Keratinocyte (primary cell): ENCODE data around the gene TPCN1. TPM values are rescaled to one million over a fixed set of nuclear protein-coding genes. Genes with fewer than 3 reads are reported as not detected.

Experiments used
- DNase-seq: peaks from one replicate; pipeline ENCODE4 v3.0.0-alpha.2; 2011; ENCODE audit warnings: low read depth, missing footprints, low spot score
- FAIRE-seq: peaks from 2 replicates; lab custom pipeline; 2011; peaks lifted over from hg19 to GRCh38; lab: Jason Lieb, UNC
- H2AFZ ChIP-seq: 2 replicates; pipeline ENCODE4 v1.6.0; 2012; ENCODE audit warnings: low read length, control low read depth, inconsistent platforms; ENCODE audit not compliant: control insufficient read depth
- H3K27ac ChIP-seq: 2 replicates; pipeline ENCODE4 v1.5.1; 2011; ENCODE audit warnings: low read length; ENCODE audit not compliant: control insufficient read depth, insufficient read depth
- H3K27me3 ChIP-seq: 3 replicates; pipeline ENCODE4 v1.6.0; 2011; ENCODE audit warnings: low read length; ENCODE audit not compliant: control insufficient read depth, insufficient read depth; ENCODE audit errors: extremely low read depth
- H3K36me3 ChIP-seq, 2 experiments: 2 replicates in 1 of 2; 3 replicates in 1 of 2; pipeline ENCODE4 v1.5.1; 2011; ENCODE audit warnings: low read length in 2 of 2, mild to moderate bottlenecking in 1 of 2; ENCODE audit not compliant: control insufficient read depth in 2 of 2, insufficient read depth in 2 of 2; ENCODE audit errors: extremely low read depth in 1 of 2
- H3K4me1 ChIP-seq: 3 replicates; pipeline ENCODE4 v1.5.1; 2011; ENCODE audit warnings: low read length; ENCODE audit not compliant: control insufficient read depth, insufficient read depth; ENCODE audit errors: extremely low read depth
- H3K4me2 ChIP-seq: 3 replicates; pipeline ENCODE4 v1.6.0; 2011; ENCODE audit warnings: low read depth, low read length; ENCODE audit not compliant: control insufficient read depth, insufficient read depth; ENCODE audit errors: extremely low read depth
- H3K4me3 ChIP-seq, 3 experiments: fragments of 200-600 bp in 1 of 3; sonication (generic) in 1 of 3; 2 replicates in 2 of 3; 3 replicates in 1 of 3; pipeline ENCODE4 v1.5.1; 2011 to 2016; ENCODE audit warnings: low read length in 3 of 3, mild to moderate bottlenecking in 3 of 3, control low read depth in 2 of 3, inconsistent platforms in 1 of 3, low read depth in 1 of 3, mixed read lengths in 1 of 3, mixed run types in 1 of 3, moderate library complexity in 1 of 3; ENCODE audit not compliant: control insufficient read depth in 2 of 3, insufficient read depth in 2 of 3; ENCODE audit errors: extremely low read depth in 1 of 3
- H3K79me2 ChIP-seq: 2 replicates; pipeline ENCODE4 v1.6.0; 2012; ENCODE audit warnings: low read length; ENCODE audit not compliant: control insufficient read depth, insufficient read depth
- H3K9ac ChIP-seq: 3 replicates; pipeline ENCODE4 v1.6.0; 2011; ENCODE audit warnings: low read length; ENCODE audit not compliant: control insufficient read depth, insufficient read depth; ENCODE audit errors: extremely low read depth
- H3K9me1 ChIP-seq: 3 replicates; pipeline ENCODE4 v1.6.0; 2011; ENCODE audit warnings: low read length; ENCODE audit not compliant: control insufficient read depth, insufficient read depth; ENCODE audit errors: extremely low read depth
- H3K9me3 ChIP-seq: 2 replicates; pipeline ENCODE4 v1.5.1; 2012; ENCODE audit warnings: low read depth, low read length; ENCODE audit not compliant: control insufficient read depth
- H4K20me1 ChIP-seq: 3 replicates; pipeline ENCODE4 v1.6.0; 2011; ENCODE audit warnings: low read length; ENCODE audit not compliant: control insufficient read depth, insufficient read depth; ENCODE audit errors: extremely low read depth
- EZH2 ChIP-seq: IDR thresholded peaks from one replicate; pipeline ENCODE4 v1.6.1; 2012; ENCODE audit warnings: inconsistent platforms, mild to moderate bottlenecking, low read length, moderate library complexity
- dilution Hi-C: fragments of 300-500 bp; cut with MboI; formaldehyde crosslinking; loops from one replicate; pipeline ENCODE4 v1.7.0; 2020; ENCODE audit warnings: low sequenced_read_pairs; ENCODE audit not compliant: extremely low pct_ligation_motif_present
- polyA plus RNA-seq, 5 experiments: library from polyadenylated mRNA; depleted of rRNA in 3 of 5; stranded (reverse) in 3 of 5; stranded (forward) in 1 of 5; unstranded in 1 of 5; fragments of >200 nt; gene quantifications; 1 replicate in 1 of 5; 2 replicates in 3 of 5; 3 replicates in 1 of 5; pipeline versions ENCODE4 v1.2.1 to v1.2.3, GENCODE V29; 2011 to 2012; ENCODE audit warnings: missing spikeins in 2 of 5, low read depth in 1 of 5, low replicate concordance in 1 of 5
- TF ChIP-seq, protein P1 (sequence below), 3 experiments: IDR thresholded peaks in 1 of 3; conservative IDR thresholded peaks in 1 of 3; optimal IDR thresholded peaks in 1 of 3; 2 replicates in 2 of 3; 3 replicates in 1 of 3; pipeline versions ENCODE3 to v1.5.1; 2011; ENCODE audit warnings: low read length in 3 of 3, mild to moderate bottlenecking in 3 of 3, moderate library complexity in 2 of 3, control low read depth in 1 of 3, inconsistent platforms in 1 of 3; ENCODE audit not compliant: insufficient read depth in 2 of 3; ENCODE audit errors: extremely low read depth in 1 of 3

The TPCN1 gene
- polyA plus RNA-seq, 1 donor (not counting 4 experiments of a cell fraction or from before 2014, with no cell fraction given), result 6.8 TPM

DNA sequence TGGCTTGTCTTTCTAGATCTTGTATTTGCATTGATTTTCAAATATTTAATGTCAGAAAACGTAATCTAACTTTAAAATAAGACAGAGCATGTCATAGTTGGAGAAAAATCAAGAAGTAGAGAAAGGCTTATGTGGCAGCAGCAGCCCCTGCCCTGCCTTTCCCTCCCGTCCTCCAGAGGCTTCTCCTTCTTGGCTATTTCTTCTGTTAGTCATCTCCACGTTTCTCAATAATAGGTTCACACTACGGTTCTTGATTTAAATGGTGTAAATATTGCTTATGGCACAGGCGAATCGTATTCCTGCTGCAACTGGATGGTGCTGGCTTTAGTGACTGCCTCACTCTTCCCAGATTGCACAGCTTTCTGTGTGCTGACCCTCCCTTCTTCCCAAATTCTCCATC lies 70.8 kb downstream of the TPCN1 start:
- no peaks in the 10 kb centered on the region for H3K4me1 ChIP-seq
- no peak overlapping the region for H3K4me2 ChIP-seq
- H3K36me3 ChIP-seq, result peaks cover 5 to 16% of the 10 kb centered on the region in 2 experiments
- FAIRE-seq, result no peak
- H2AFZ ChIP-seq, result no peak overlapping the region
- DNase-seq, result no peak
- no peaks in the 10 kb centered on the region for H4K20me1 ChIP-seq
- H3K79me2 ChIP-seq, result no peaks in the 10 kb centered on the region
- H3K27me3 ChIP-seq, result no peaks in the 10 kb centered on the region
- no peaks in the 10 kb centered on the region for H3K9me1 ChIP-seq
- no peaks in the 10 kb centered on the region for H3K9me3 ChIP-seq
- H3K9ac ChIP-seq, result no peak overlapping the region
- dilution Hi-C loops, result no loop called here
- no peak overlapping the region for H3K4me3 ChIP-seq
- no peak overlapping the region for H3K27ac ChIP-seq
- TF ChIP-seq, protein P1, sequence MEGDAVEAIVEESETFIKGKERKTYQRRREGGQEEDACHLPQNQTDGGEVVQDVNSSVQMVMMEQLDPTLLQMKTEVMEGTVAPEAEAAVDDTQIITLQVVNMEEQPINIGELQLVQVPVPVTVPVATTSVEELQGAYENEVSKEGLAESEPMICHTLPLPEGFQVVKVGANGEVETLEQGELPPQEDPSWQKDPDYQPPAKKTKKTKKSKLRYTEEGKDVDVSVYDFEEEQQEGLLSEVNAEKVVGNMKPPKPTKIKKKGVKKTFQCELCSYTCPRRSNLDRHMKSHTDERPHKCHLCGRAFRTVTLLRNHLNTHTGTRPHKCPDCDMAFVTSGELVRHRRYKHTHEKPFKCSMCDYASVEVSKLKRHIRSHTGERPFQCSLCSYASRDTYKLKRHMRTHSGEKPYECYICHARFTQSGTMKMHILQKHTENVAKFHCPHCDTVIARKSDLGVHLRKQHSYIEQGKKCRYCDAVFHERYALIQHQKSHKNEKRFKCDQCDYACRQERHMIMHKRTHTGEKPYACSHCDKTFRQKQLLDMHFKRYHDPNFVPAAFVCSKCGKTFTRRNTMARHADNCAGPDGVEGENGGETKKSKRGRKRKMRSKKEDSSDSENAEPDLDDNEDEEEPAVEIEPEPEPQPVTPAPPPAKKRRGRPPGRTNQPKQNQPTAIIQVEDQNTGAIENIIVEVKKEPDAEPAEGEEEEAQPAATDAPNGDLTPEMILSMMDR (optimal IDR thresholded peaks at IDR 0.05 in 1 of 3, IDR thresholded peaks at IDR 0.05 in 1 of 3, conservative IDR thresholded peaks at IDR 0.05 in 1 of 3; ENCODE audit: extremely low read depth in 1 of 3, insufficient read depth in 2 of 3, low read length in 3 of 3), result no peak
- TF ChIP-seq EZH2, result no peak

DNA sequence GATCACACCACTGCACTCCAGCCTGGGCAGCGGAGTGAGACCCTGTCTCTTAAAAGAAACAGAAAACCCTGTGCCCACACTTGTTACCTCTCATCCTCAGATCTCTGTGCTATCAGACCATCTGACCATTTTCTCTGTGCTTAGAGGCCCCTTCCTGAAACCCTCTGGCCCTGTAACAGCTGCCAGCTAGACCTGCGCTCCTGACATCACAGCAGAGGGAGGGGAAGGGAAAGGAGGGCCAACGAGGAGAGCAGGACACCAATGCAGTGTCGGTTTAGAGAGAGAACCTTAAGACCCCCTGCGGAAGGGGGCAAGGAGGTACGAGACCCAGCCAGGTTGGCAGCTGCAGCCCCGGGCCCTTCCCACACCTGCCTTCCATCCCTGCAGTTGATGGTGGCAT lies 71.3 kb downstream of the TPCN1 start:
- Histone ChIP-seq H3K79me2 (no peaks in the 10 kb centered on the region), H4K20me1 (no peaks in the 10 kb centered on the region), H3K4me1 (no peaks in the 10 kb centered on the region), H3K36me3 (peaks cover 5 to 16% of the 10 kb centered on the region in 2 experiments), H3K4me2 (no peak overlapping the region), H3K9me1 (no peaks in the 10 kb centered on the region), H3K9ac (no peak overlapping the region), H2AFZ (no peak overlapping the region), H3K27me3 (no peaks in the 10 kb centered on the region), H3K27ac (no peak overlapping the region), H3K4me3 (no peak overlapping the region), H3K9me3 (no peaks in the 10 kb centered on the region)
- FAIRE-seq (no peak), DNase-seq (no peak)
- TF ChIP-seq EZH2, result no peak
- TF ChIP-seq, protein P1 (optimal IDR thresholded peaks at IDR 0.05 in 1 of 3, IDR thresholded peaks at IDR 0.05 in 1 of 3, conservative IDR thresholded peaks at IDR 0.05 in 1 of 3; ENCODE audit: extremely low read depth in 1 of 3, insufficient read depth in 2 of 3, low read length in 3 of 3), result no peak
- dilution Hi-C loops, result no loop called here
